Tibial nerve (tissue), 4 donors: Measurements from ENCODE around the gene PPP1R1B.

ENCODE experiments used
- CTCF ChIP-seq, 5 experiments: fragments of 200-600 bp in 3 of 5; fragments of 450-650 bp in 2 of 5; sonication (generic) in 3 of 5; IDR thresholded peaks; one replicate each; pipeline ENCODE4 v1.5.1; 2016 to 2019; ENCODE audit warnings: antibody characterized with exemption in 5 of 5, mild to moderate bottlenecking in 3 of 5, moderate library complexity in 2 of 5
- EP300 ChIP-seq, 2 donors: sonication (generic); formaldehyde crosslinking; IDR thresholded peaks; one replicate each; pipeline ENCODE4 v1.6.1; 2017; ENCODE audit warnings: antibody characterized with exemption in 2 of 2, mild to moderate bottlenecking in 1 of 2
- POLR2A ChIP-seq, 2 donors: fragments of 450-650 bp; IDR thresholded peaks; one replicate each; pipeline ENCODE4 v1.6.1; 2017; ENCODE audit warnings: antibody characterized with exemption in 2 of 2, mild to moderate bottlenecking in 2 of 2, moderate library complexity in 2 of 2

GRCh38 chr17:39674702-39675389, 48.1 kb downstream of the PPP1R1B start:
- TF ChIP-seq EP300 (IDR thresholded peaks at IDR 0.05) (no peak), CTCF (IDR thresholded peaks at IDR 0.05) (no peak), POLR2A (IDR thresholded peaks at IDR 0.05) (no peak)
